Embryonic facial prominence (tissue), 1 donor: ENCODE data around the gene IL9.
A peak's percentile ranks its signal among the peaks of the same experiment; 100 is the strongest.

ENCODE experiments used
- DNase-seq: peaks from one replicate; pipeline ENCODE4 v3.0.0-alpha.2; 2016; ENCODE audit errors: extremely low spot score

Gene IL9

GRCh38 chr5:135895474-135896006 is at the start of gene IL9:
Gene IL9 (minus strand): TSS chr5:135895841. CDS start chr5:135895816, 25 bp downstream.
- no peak for DNase-seq

- DNase-seq: peak; percentile 65
Measured at GRCh38 chr5:135944967-135945560, 49.4 kb upstream of the IL9 start.

- no peak for DNase-seq
Measured at GRCh38 chr5:135944564-135944963, 48.9 kb upstream of the IL9 start.

GRCh38 chr5:135942202-135942771 is 46.6 kb upstream of the IL9 start:
- DNase-seq: no peak

- DNase-seq: no peak
Measured at GRCh38 chr5:135941711-135942110, 46.1 kb upstream of the IL9 start.

- DNase-seq: no peak
Measured at GRCh38 chr5:135937245-135937911, 41.7 kb upstream of the IL9 start.

GRCh38 chr5:135934939-135935338 is 39.3 kb upstream of the IL9 start:
- DNase-seq: no peak

- DNase-seq: no peak
Measured at GRCh38 chr5:135930949-135931295, 35.3 kb upstream of the IL9 start.

- no peak for DNase-seq
Measured at GRCh38 chr5:135930029-135930948, 34.6 kb upstream of the IL9 start.

- DNase-seq: no peak
Measured at GRCh38 chr5:135921388-135921787, 25.7 kb upstream of the IL9 start.

- no peak for DNase-seq
Measured at GRCh38 chr5:135920199-135920598, 24.6 kb upstream of the IL9 start.

GRCh38 chr5:135916638-135917263 is 21.1 kb upstream of the IL9 start:
- no peak for DNase-seq

GRCh38 chr5:135915466-135916001 is 19.9 kb upstream of the IL9 start:
- no peak for DNase-seq

GRCh38 chr5:135913713-135914626 is 18.3 kb upstream of the IL9 start:
- DNase-seq: no peak

- DNase-seq: no peak
Measured at GRCh38 chr5:135905144-135905543, 9.5 kb upstream of the IL9 start.

GRCh38 chr5:135901633-135902032 is 6.0 kb upstream of the IL9 start:
- DNase-seq: no peak

- DNase-seq: no peak
Measured at GRCh38 chr5:135900276-135900675, 4.6 kb upstream of the IL9 start.

- DNase-seq: no peak
Measured at GRCh38 chr5:135898651-135899050, 3.0 kb upstream of the IL9 start.

- no peak for DNase-seq
Measured at GRCh38 chr5:135894789-135895188, 852 bp downstream of the IL9 start.

GRCh38 chr5:135894276-135894675 is 1.4 kb downstream of the IL9 start:
- DNase-seq: no peak
